Right atrium auricular region (tissue), 2 donors: ENCODE data around the gene MSH6. TPM values are rescaled to one million over a fixed set of nuclear protein-coding genes. Genes with fewer than 3 reads are reported as not detected.

Experiments
- DNase-seq: peaks from one replicate; pipeline ENCODE4 v3.0.0-alpha.2; 2019; ENCODE audit warnings: low spot score
- H3K27ac ChIP-seq, 2 donors: fragments of 200-600 bp; sonication (generic); 1 replicate in 1 of 2; 2 replicates in 1 of 2; pipeline ENCODE4 v1.5.1; 2016 to 2019
- H3K27me3 ChIP-seq, 2 donors: fragments of 200-600 bp; sonication (generic); one replicate each; pipeline versions ENCODE4 v1.5.1 to v1.6.0; 2017 to 2019
- H3K36me3 ChIP-seq: fragments of 200-600 bp; sonication (generic); one replicate; pipeline ENCODE4 v1.5.1; 2016
- H3K4me1 ChIP-seq, 2 donors: fragments of 200-600 bp; sonication (generic); one replicate each; pipeline versions ENCODE4 v1.5.1 to v1.6.0; 2017 to 2019
- H3K4me3 ChIP-seq, 2 donors: fragments of 200-600 bp; sonication (generic); 1 replicate in 1 of 2; 2 replicates in 1 of 2; pipeline ENCODE4 v1.5.1; 2017 to 2019; ENCODE audit warnings: mild to moderate bottlenecking in 1 of 2, moderate library complexity in 1 of 2
- H3K9me3 ChIP-seq, 2 donors: fragments of 200-600 bp; sonication (generic); one replicate each; pipeline ENCODE4 v1.5.1; 2019
- total RNA-seq, 2 donors: library from RNA; depleted of rRNA; stranded (reverse); fragments of >200 nt; gene quantifications; one replicate each; pipeline ENCODE4 v1.1.0, GENCODE V29; 2016
- TF ChIP-seq, protein P1 (sequence below), 2 donors: fragments of 200-600 bp; sonication (generic); IDR thresholded peaks; one replicate each; pipeline ENCODE4 v1.5.1; 2019; ENCODE audit warnings: antibody characterized with exemption in 2 of 2

Gene MSH6
- total RNA-seq, 2 donors from 2014 or later, result 17.0 to 22.3 TPM

- TF ChIP-seq, protein P1, sequence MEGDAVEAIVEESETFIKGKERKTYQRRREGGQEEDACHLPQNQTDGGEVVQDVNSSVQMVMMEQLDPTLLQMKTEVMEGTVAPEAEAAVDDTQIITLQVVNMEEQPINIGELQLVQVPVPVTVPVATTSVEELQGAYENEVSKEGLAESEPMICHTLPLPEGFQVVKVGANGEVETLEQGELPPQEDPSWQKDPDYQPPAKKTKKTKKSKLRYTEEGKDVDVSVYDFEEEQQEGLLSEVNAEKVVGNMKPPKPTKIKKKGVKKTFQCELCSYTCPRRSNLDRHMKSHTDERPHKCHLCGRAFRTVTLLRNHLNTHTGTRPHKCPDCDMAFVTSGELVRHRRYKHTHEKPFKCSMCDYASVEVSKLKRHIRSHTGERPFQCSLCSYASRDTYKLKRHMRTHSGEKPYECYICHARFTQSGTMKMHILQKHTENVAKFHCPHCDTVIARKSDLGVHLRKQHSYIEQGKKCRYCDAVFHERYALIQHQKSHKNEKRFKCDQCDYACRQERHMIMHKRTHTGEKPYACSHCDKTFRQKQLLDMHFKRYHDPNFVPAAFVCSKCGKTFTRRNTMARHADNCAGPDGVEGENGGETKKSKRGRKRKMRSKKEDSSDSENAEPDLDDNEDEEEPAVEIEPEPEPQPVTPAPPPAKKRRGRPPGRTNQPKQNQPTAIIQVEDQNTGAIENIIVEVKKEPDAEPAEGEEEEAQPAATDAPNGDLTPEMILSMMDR (IDR thresholded peaks at IDR 0.05), result no peak
- H3K4me1 ChIP-seq, result no peaks in the 10 kb centered on the region
- peaks cover 70% of the 10 kb centered on the region for H3K36me3 ChIP-seq
- H3K4me3 ChIP-seq, result no peak overlapping the region
- no peak overlapping the region for H3K27ac ChIP-seq
- H3K9me3 ChIP-seq, result no peaks in the 10 kb centered on the region
- H3K27me3 ChIP-seq, result no peaks in the 10 kb centered on the region
- DNase-seq, result no peak
These were observed 50.6 kb downstream of the MSH6 start for GRCh38 chr2:47833516-47833968.

- Histone ChIP-seq H3K36me3 (peaks cover 35% of the 10 kb centered on the region), H3K4me1 (peaks cover 0 to under 1% of the 10 kb centered on the region in 2 donors), H3K4me3 (no peak overlapping the region), H3K9me3 (no peaks in the 10 kb centered on the region), H3K27me3 (no peaks in the 10 kb centered on the region), H3K27ac (no peak overlapping the region)
- DNase-seq, result no peak
- TF ChIP-seq, protein P1 (IDR thresholded peaks at IDR 0.05), result no peak
These were observed 55.3 kb downstream of the MSH6 start for GRCh38 chr2:47838249-47838648.

DNA sequence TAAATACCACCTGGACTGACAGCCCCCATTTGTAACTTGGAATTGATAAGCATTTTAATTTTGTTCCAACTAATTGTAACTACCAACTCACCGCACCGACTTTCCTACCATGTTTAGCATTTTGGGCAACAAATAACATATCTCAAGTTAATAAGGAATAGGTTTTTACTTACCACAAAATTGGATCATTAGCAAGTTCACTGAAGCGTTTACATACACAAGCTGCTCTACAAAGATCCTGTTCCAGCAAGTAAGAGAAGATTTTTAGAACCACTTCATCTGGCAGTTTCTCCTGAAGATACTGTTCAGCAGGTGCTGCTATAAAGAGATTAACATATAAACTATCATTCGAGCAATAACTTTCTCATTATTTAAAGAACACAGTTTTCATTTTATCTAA, 55.7 kb downstream of the MSH6 start:
- TF ChIP-seq, protein P1 (IDR thresholded peaks at IDR 0.05), result no peak
- H3K36me3 ChIP-seq, result peaks cover 31% of the 10 kb centered on the region

GRCh38 chr2:47842846-47843245, 59.9 kb downstream of the MSH6 start:
- no peak overlapping the region for H3K4me3 ChIP-seq
- TF ChIP-seq, protein P1 (IDR thresholded peaks at IDR 0.05), result no peak
- no peak overlapping the region for H3K27ac ChIP-seq
- no peak for DNase-seq
- H3K27me3 ChIP-seq, result no peaks in the 10 kb centered on the region
- H3K36me3 ChIP-seq, result no peaks in the 10 kb centered on the region
- no peaks in the 10 kb centered on the region for H3K9me3 ChIP-seq
- H3K4me1 ChIP-seq, result peaks cover 0 to 29% of the 10 kb centered on the region in 2 donors

More for the DNA sequence above, 55.7 kb downstream of the MSH6 start:
- H3K27me3 ChIP-seq, result no peaks in the 10 kb centered on the region
- no peak for DNase-seq
- H3K4me3 ChIP-seq, result no peak overlapping the region
- no peak overlapping the region for H3K27ac ChIP-seq
- peaks cover 0 to 5% of the 10 kb centered on the region in 2 donors for H3K4me1 ChIP-seq
- no peaks in the 10 kb centered on the region for H3K9me3 ChIP-seq

DNA sequence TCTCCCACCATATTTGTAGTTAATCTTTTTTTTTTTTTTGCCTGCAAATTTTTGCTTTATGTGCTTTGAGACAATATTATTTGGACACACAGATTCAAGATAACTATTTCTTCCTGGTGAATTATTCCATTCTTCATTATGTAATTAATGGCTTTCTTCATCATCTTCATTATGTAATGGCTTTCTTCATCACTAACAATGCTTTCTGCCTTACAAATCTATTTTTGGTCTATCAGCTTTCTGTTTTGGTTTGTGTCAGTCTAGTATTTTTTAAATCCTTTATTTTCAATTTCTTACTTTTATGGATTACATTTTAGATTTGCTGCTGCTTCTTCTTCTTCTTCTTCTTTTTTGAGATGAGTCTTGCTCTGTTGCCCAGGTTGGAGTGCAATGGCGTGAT, 60.5 kb downstream of the MSH6 start:
- no peak overlapping the region for H3K4me3 ChIP-seq
- no peaks in the 10 kb centered on the region for H3K9me3 ChIP-seq
- no peaks in the 10 kb centered on the region for H3K27me3 ChIP-seq
- H3K4me1 ChIP-seq, result peaks cover 0 to 32% of the 10 kb centered on the region in 2 donors
- no peaks in the 10 kb centered on the region for H3K36me3 ChIP-seq
- no peak overlapping the region for H3K27ac ChIP-seq
- TF ChIP-seq, protein P1 (IDR thresholded peaks at IDR 0.05), result no peak
- DNase-seq, result no peak

GRCh38 chr2:47844162-47844561, 61.2 kb downstream of the MSH6 start:
- Histone ChIP-seq H3K4me1 (peaks cover 0 to 32% of the 10 kb centered on the region in 2 donors), H3K36me3 (no peaks in the 10 kb centered on the region), H3K27me3 (no peaks in the 10 kb centered on the region), H3K4me3 (no peak overlapping the region), H3K9me3 (no peaks in the 10 kb centered on the region), H3K27ac (no peak overlapping the region)
- no peak for DNase-seq
- TF ChIP-seq, protein P1 (IDR thresholded peaks at IDR 0.05), result no peak
